Lower lobe of right lung (tissue), 2 donors: ENCODE data around the gene ATP5ME. TPM values are rescaled to one million over a fixed set of nuclear protein-coding genes. Genes with fewer than 3 reads are reported as not detected.
A peak's percentile ranks its signal among the peaks of the same experiment; 100 is the strongest.
"Not testable (repeated sequence)": the region's sequence is repeated elsewhere in the genome, so short reads cannot be mapped to it uniquely, and the experiment has no call there.

ENCODE experiments used
- ATAC-seq, 2 donors: fragments of 200-7000 bp; cut with Tn5 transposase; one replicate each; pipeline ENCODE4 v1.9.1; 2020 to 2022; ENCODE audit warnings: mild to moderate bottlenecking in 2 of 2, moderate library complexity in 2 of 2
- DNase-seq: peaks from one replicate; pipeline ENCODE4 v3.0.0-alpha.2; 2020
- H3K27ac ChIP-seq: fragments of 200-600 bp; one replicate; pipeline ENCODE4 v1.8.0; 2022
- H3K27me3 ChIP-seq: fragments of 200-600 bp; one replicate; pipeline ENCODE4 v1.8.0; 2022; ENCODE audit warnings: low read depth
- H3K36me3 ChIP-seq: fragments of 200-600 bp; one replicate; pipeline ENCODE4 v1.8.0; 2022; ENCODE audit warnings: mild to moderate bottlenecking
- H3K4me1 ChIP-seq: fragments of 200-600 bp; one replicate; pipeline ENCODE4 v1.8.0; 2022
- H3K4me3 ChIP-seq: fragments of 200-600 bp; one replicate; pipeline ENCODE4 v1.8.0; 2022; ENCODE audit warnings: mild to moderate bottlenecking
- H3K9me3 ChIP-seq: fragments of 200-600 bp; one replicate; pipeline ENCODE4 v1.8.0; 2022
- CTCF ChIP-seq: fragments of 200-600 bp; IDR thresholded peaks from one replicate; pipeline ENCODE4 v1.8.0; 2022; ENCODE audit warnings: antibody characterized with exemption, mild to moderate bottlenecking
- intact Hi-C: fragments of 100-400 bp; cut with DNase I; formaldehyde crosslinking; loops from one replicate; pipeline ENCODE4 v1.11.0; 2022
- total RNA-seq: library from RNA; stranded (reverse); fragmentation: NEBNext Ultra II Directional; extraction: Animal tissue kit (Norgen Biotek cat#: 25700); gene quantifications from one replicate; pipeline ENCODE4 v1.2.1, GENCODE V29; 2021
- donor health status: DM: no; HTN: yes; CAD: no; lungs with severe emphysema.

The ATP5ME gene
- total RNA-seq, 1 donor from 2014 or later: 173 TPM

GRCh38 chr4:648579-649292 lies 25.3 kb downstream of the ATP5ME start:
- DNase-seq (peak; percentile 43), ATAC-seq (no peak)
- no peak overlapping the region for H3K4me3 ChIP-seq
- TF ChIP-seq CTCF: no peak
- H3K9me3 ChIP-seq: no peaks in the 10 kb centered on the region
- peaks cover 44% of the 10 kb centered on the region for H3K27me3 ChIP-seq
- intact Hi-C loops: no loop called here
- no peaks in the 10 kb centered on the region for H3K4me1 ChIP-seq
- no peaks in the 10 kb centered on the region for H3K36me3 ChIP-seq
- no peak overlapping the region for H3K27ac ChIP-seq

GRCh38 chr4:647481-647880 lies 26.6 kb downstream of the ATP5ME start:
- H3K4me3 ChIP-seq: no peak overlapping the region
- no peak for TF ChIP-seq CTCF
- H3K4me1 ChIP-seq: no peaks in the 10 kb centered on the region
- no peaks in the 10 kb centered on the region for H3K9me3 ChIP-seq
- no peak for ATAC-seq
- DNase-seq: no peak
- H3K27ac ChIP-seq: no peak overlapping the region
- no peaks in the 10 kb centered on the region for H3K36me3 ChIP-seq
- peaks cover 44% of the 10 kb centered on the region for H3K27me3 ChIP-seq
- intact Hi-C loops: no loop called here

GRCh38 chr4:646460-646859 lies 27.6 kb downstream of the ATP5ME start:
- peak; percentile 45 for DNase-seq
- peaks cover 40% of the 10 kb centered on the region for H3K27me3 ChIP-seq
- H3K9me3 ChIP-seq: no peaks in the 10 kb centered on the region
- no peak overlapping the region for H3K4me3 ChIP-seq
- ATAC-seq: no peak
- H3K4me1 ChIP-seq: no peaks in the 10 kb centered on the region
- H3K27ac ChIP-seq: no peak overlapping the region
- intact Hi-C loops: no loop called here
- no peaks in the 10 kb centered on the region for H3K36me3 ChIP-seq
- TF ChIP-seq CTCF: no peak

- H3K27ac ChIP-seq, H3K4me1 ChIP-seq, DNase-seq, H3K9me3 ChIP-seq, H3K36me3 ChIP-seq, ATAC-seq, H3K4me3 ChIP-seq, intact Hi-C loops: not testable (repeated sequence)
- peaks cover 17% of the 10 kb centered on the region for H3K27me3 ChIP-seq
Measured at GRCh38 chr4:642366-642765, 31.7 kb downstream of the ATP5ME start.

- Histone ChIP-seq H3K36me3 (no peaks in the 10 kb centered on the region), H3K9me3 (no peaks in the 10 kb centered on the region), H3K27me3 (peaks cover 10% of the 10 kb centered on the region), H3K4me1 (no peaks in the 10 kb centered on the region), H3K27ac (no peak overlapping the region), H3K4me3 (no peak overlapping the region)
- DNase-seq (peak; percentile 26), ATAC-seq (no peak)
- no peak for TF ChIP-seq CTCF
- intact Hi-C loops: no loop called here
Measured at GRCh38 chr4:637536-638280, 36.4 kb downstream of the ATP5ME start.

- Histone ChIP-seq H3K4me3 (no peak overlapping the region), H3K27ac (no peak overlapping the region), H3K36me3 (no peaks in the 10 kb centered on the region), H3K9me3 (no peaks in the 10 kb centered on the region), H3K27me3 (peaks cover 9% of the 10 kb centered on the region), H3K4me1 (no peaks in the 10 kb centered on the region)
- ATAC-seq (no peak), DNase-seq (peak; percentile 14)
- intact Hi-C loops: no loop called here
- no peak for TF ChIP-seq CTCF
Measured at GRCh38 chr4:636628-637159, 37.4 kb downstream of the ATP5ME start.
